Spleen (tissue), 11 donors: ENCODE results near the gene COL12A1. TPM values are rescaled to one million over a fixed set of nuclear protein-coding genes. Genes with fewer than 3 reads are reported as not detected.
A peak's percentile ranks its signal among the peaks of the same experiment; 100 is the strongest.

Source experiments
- DNase-seq: peaks from one replicate; pipeline ENCODE4 v3.0.0-alpha.2; 2020
- H3K27ac ChIP-seq, 8 donors: fragments of 200-600 bp; sonication (generic) in 7 of 8; 1 replicate in 4 of 8; 2 replicates in 4 of 8; pipeline versions ENCODE4 v1.5.0 to v1.8.0; 2016 to 2021; ENCODE audit warnings: inconsistent platforms in 4 of 8, mild to moderate bottlenecking in 4 of 8, moderate library complexity in 1 of 8
- H3K27me3 ChIP-seq, 7 donors: fragments of 200-600 bp; sonication (generic) in 6 of 7; replicated peaks in 1 of 7; 1 replicate in 4 of 7; 2 replicates in 3 of 7; pipeline versions ENCODE4 v1.5.0 to v1.8.0; 2016 to 2021; ENCODE audit warnings: inconsistent platforms in 3 of 7, mild to moderate bottlenecking in 1 of 7
- H3K36me3 ChIP-seq, 6 donors: fragments of 200-600 bp; sonication (generic) in 5 of 6; 1 replicate in 4 of 6; 2 replicates in 2 of 6; pipeline versions ENCODE4 v1.5.0 to v1.8.0; 2016 to 2021; ENCODE audit warnings: inconsistent platforms in 2 of 6
- H3K4me1 ChIP-seq, 6 donors: fragments of 200-600 bp; sonication (generic) in 5 of 6; 1 replicate in 3 of 6; 2 replicates in 3 of 6; pipeline versions ENCODE4 v1.5.0 to v1.8.0; 2016 to 2021; ENCODE audit warnings: inconsistent platforms in 3 of 6
- H3K4me3 ChIP-seq, 8 donors: fragments of 200-600 bp; sonication (generic) in 7 of 8; 1 replicate in 4 of 8; 2 replicates in 4 of 8; pipeline versions ENCODE4 v1.5.0 to v1.8.0; 2016 to 2021; ENCODE audit warnings: inconsistent platforms in 4 of 8, mild to moderate bottlenecking in 4 of 8, moderate library complexity in 2 of 8
- H3K9me3 ChIP-seq, 8 donors: fragments of 200-600 bp; sonication (generic) in 7 of 8; 1 replicate in 4 of 8; 2 replicates in 4 of 8; pipeline versions ENCODE4 v1.5.0 to v1.8.0; 2016 to 2021; ENCODE audit warnings: inconsistent platforms in 4 of 8
- POLR2A ChIP-seq, 3 donors: fragments of 450-650 bp; IDR thresholded peaks; one replicate each; pipeline ENCODE4 v1.5.1; 2017; ENCODE audit warnings: antibody characterized with exemption in 3 of 3, mild to moderate bottlenecking in 1 of 3
- POLR2AphosphoS5 ChIP-seq, 3 donors: sonication (generic); formaldehyde crosslinking; IDR thresholded peaks; one replicate each; pipeline ENCODE4 v1.5.1; 2017; ENCODE audit warnings: antibody characterized with exemption in 3 of 3
- WGBS, 5 donors: extraction: QIAGEN DNeasy Blood & Tissue Kit in 3 of 5; methylation state at CpG; one replicate each; pipeline versions ENCODE4 v1.1.5 to v1.1.7; 2013 to 2018; 5-methylcytosine and 5-hydroxymethylcytosine counted together
- intact Hi-C: fragments of 100-400 bp; cut with DNase I; formaldehyde crosslinking; loops from one replicate; pipeline ENCODE4 v1.15.0; 2023; ENCODE audit warnings: low total_unique reads
- polyA plus RNA-seq, 3 donors: library from polyadenylated mRNA; stranded (reverse); fragments of 200-250 nt; gene quantifications; one replicate each; pipeline ENCODE4 v1.2.1, GENCODE V29; 2013
- total RNA-seq, 7 donors: library from RNA; depleted of rRNA in 3 of 7; stranded (reverse); fragments of >200 nt in 3 of 7; fragmentation: NEBNext Ultra II Directional in 4 of 7; extraction: Animal tissue kit (Norgen Biotek cat#: 25700) in 4 of 7; gene quantifications; one replicate each; pipeline versions ENCODE4 v1.1.0 to v1.2.1, GENCODE V29; 2016 to 2021
- TF ChIP-seq, protein P1 (sequence below), 11 experiments: fragments of 200-600 bp in 7 of 11; fragments of 450-650 bp in 4 of 11; sonication (generic) in 4 of 11; IDR thresholded peaks in 8 of 11; conservative IDR thresholded peaks in 3 of 11; 1 replicate in 7 of 11; 2 replicates in 4 of 11; pipeline versions ENCODE4 v1.4.0 to v1.8.0; 2016 to 2021; ENCODE audit warnings: antibody characterized with exemption in 11 of 11, inconsistent platforms in 4 of 11, mild to moderate bottlenecking in 1 of 11
- donor health status: healthy with polysubstance abuse.
- donor health status: DM: no; HTN: no; CAD: no; lungs with moderate emphysema.
- donor health status: DM: no; HTN: no; CAD: no.
- donor health status: Bipolar disorder and iron deficiency.
- donor health status: healthy.
- donor health status: DM: no; HTN: no; CAD: no.
- donor health status: DM: yes; HTN: yes; CAD: no.

Gene COL12A1
- total and polyA plus RNA-seq, 10 donors: 2.5 to 32.6 (median 21.2) TPM

DNA sequence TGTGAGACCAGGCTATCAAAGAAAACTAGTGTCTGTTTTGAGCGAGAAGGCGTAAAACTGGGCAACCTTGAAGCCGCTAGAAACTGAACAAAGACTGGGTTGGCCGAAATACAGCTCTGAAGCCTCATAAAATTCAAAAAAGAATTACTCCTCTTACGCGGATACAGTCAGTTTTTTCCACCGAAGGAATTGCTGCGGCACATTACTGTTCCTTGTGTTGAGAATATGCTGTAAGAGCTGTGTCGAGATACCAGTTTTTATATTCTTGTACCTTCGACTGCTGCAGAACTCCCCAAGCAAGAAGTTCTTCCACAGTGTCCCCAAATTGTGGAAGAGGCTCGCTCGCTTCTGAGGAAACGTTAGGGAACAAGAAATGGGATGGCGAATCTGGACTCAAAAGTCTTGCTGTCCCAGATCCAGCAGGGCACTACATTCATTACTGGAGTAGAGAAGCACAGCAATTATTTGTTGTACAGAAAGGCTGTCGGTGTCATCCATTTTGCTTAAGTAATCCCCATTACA is 38.3 kb upstream of the COL12A1 start:
- TF ChIP-seq, protein P1, sequence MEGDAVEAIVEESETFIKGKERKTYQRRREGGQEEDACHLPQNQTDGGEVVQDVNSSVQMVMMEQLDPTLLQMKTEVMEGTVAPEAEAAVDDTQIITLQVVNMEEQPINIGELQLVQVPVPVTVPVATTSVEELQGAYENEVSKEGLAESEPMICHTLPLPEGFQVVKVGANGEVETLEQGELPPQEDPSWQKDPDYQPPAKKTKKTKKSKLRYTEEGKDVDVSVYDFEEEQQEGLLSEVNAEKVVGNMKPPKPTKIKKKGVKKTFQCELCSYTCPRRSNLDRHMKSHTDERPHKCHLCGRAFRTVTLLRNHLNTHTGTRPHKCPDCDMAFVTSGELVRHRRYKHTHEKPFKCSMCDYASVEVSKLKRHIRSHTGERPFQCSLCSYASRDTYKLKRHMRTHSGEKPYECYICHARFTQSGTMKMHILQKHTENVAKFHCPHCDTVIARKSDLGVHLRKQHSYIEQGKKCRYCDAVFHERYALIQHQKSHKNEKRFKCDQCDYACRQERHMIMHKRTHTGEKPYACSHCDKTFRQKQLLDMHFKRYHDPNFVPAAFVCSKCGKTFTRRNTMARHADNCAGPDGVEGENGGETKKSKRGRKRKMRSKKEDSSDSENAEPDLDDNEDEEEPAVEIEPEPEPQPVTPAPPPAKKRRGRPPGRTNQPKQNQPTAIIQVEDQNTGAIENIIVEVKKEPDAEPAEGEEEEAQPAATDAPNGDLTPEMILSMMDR (IDR thresholded peaks at IDR 0.05 in 8 of 11, conservative IDR thresholded peaks at IDR 0.05 in 3 of 11): no peak

DNA sequence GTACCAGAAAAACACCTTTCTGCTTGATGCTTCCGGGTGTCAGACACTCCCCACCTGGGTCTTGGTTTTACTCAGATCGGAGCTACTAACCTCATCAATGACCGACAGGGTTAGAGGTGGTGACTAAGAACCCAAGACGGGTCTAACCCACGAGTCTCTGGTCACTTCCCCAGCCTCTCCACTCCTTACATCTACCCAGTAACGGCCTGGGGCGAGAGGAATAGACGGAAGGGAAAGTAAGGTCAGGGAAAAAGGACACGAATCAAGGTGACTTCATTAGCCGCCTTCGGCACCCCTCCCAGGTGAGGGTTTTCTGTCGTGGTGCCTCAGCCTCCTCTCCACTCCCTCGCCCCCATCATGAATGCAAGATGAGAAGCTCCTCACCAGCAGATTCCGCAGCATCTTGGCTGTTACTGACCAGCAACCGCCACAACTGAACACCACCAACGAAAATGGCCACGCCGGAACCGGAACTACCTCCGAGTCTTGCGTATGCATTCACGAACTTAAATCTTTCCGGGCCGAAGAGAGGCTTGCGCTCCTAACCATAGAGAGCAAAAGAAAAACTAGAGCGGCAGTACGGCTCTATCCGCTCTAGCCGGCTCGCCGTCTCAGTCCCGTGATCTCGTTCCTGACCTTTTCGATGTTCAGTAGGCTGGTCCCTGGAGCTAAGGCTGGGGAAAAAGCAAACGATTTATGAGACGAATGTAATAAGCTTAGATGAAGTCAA is 37.6 kb upstream of the COL12A1 start, which contains the start of gene COX7A2:
Gene COX7A2 (minus strand): TSS at position 469 of the 730 bp plus-strand sequence. CDS start 67 bp downstream, at position 402.
- 0 to 1% (median 0%) methylated on average over 36 of the region's 36 CpGs for WGBS, 5 donors
- H3K27ac ChIP-seq: peak within 1 kb of the TSS; percentile 74 to 96 (median 92)
- peaks cover 11 to 53% (median 36%) of the 10 kb centered on the region in 6 donors for H3K4me1 ChIP-seq
- peak; percentile 95 for DNase-seq
- H3K36me3 ChIP-seq: peaks cover 0 to 33% (median 24%) of the 10 kb centered on the region in 6 donors
- H3K27me3 ChIP-seq: no peaks in the 10 kb centered on the region
- peak within 1 kb of the TSS; percentile 57 to 82 (median 70) for H3K4me3 ChIP-seq
- intact Hi-C loops: no loop called here
- no peaks in the 10 kb centered on the region for H3K9me3 ChIP-seq
- TF ChIP-seq POLR2A (IDR thresholded peaks at IDR 0.05) (peak in 1 of 3 donors; percentile 43), POLR2AphosphoS5 (IDR thresholded peaks at IDR 0.05) (peak; percentile 69 to 96 (median 86))
- TF ChIP-seq, protein P1 (IDR thresholded peaks at IDR 0.05 in 8 of 11, conservative IDR thresholded peaks at IDR 0.05 in 3 of 11): no peak

More for the DNA sequence above, 38.3 kb upstream of the COL12A1 start:
- Histone ChIP-seq H3K36me3 (peaks cover 0 to 27% (median 18%) of the 10 kb centered on the region in 6 donors), H3K4me1 (peaks cover 11 to 48% (median 36%) of the 10 kb centered on the region in 6 donors), H3K9me3 (no peaks in the 10 kb centered on the region), H3K27me3 (no peaks in the 10 kb centered on the region), H3K4me3 (peak overlapping the region; percentile 57 to 82 (median 70)), H3K27ac (peak overlapping the region; percentile 74 to 96 (median 92))
- intact Hi-C loops: no loop called here
- no peak for DNase-seq
- 15 to 29% (median 25%) methylated on average over 15 of the region's 15 CpGs for WGBS, 5 donors

DNA sequence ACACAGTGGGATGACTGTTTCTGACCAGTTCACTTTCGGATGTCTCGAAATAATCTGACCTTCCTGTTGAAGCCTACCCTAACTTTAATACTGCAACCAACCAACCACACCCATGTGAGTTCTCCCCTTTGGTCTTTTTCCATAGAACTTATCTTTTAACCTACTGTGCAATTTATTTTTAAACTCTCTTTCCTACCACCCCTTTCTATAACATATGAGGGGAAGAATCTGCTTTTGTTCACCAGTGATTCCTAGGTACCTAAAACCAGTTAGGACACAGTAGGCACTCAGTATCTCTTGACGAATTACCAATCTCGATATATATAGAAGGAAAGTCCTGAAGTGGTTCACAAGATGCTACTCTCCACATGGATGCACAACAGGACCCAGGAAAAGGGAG is 30.8 kb upstream of the COL12A1 start:
- Histone ChIP-seq H3K27ac (no peak overlapping the region), H3K27me3 (no peaks in the 10 kb centered on the region), H3K4me3 (no peak overlapping the region), H3K4me1 (peaks cover 7 to 28% (median 17%) of the 10 kb centered on the region in 6 donors), H3K36me3 (peaks cover 0 to 63% (median 43%) of the 10 kb centered on the region in 6 donors), H3K9me3 (no peaks in the 10 kb centered on the region)
- 78 to 97% (median 94%) methylated on average over 4 of the region's 4 CpGs for WGBS, 5 donors
- intact Hi-C loops: no loop called here
- no peak for TF ChIP-seq POLR2AphosphoS5 (IDR thresholded peaks at IDR 0.05)
- TF ChIP-seq POLR2A (IDR thresholded peaks at IDR 0.05): no peak
- TF ChIP-seq, protein P1 (IDR thresholded peaks at IDR 0.05 in 8 of 11, conservative IDR thresholded peaks at IDR 0.05 in 3 of 11): no peak
- no peak for DNase-seq

DNA sequence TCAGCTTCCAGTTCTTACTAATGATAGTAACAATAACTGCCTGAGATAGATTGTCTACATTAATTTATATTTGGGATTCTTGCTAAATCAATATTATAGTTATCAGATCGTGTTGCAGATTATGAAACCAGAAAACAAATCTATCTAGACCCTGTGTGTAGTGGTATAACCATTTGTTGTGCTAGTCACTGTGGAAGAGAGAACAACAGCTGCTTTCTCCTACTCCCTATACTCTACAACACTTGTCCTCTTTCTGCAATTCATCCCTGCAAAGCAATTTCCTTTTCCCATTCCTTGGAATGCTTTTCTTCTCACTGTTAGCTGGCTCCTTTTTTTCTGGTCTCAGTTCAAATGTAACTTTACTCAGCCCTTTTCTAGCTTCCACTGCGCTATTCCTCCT is 29.4 kb upstream of the COL12A1 start:
- 88 to 95% (median 91%) methylated on average over 2 of the region's 2 CpGs for WGBS, 5 donors
- H3K27ac ChIP-seq: no peak overlapping the region
- H3K9me3 ChIP-seq: no peaks in the 10 kb centered on the region
- TF ChIP-seq, protein P1 (IDR thresholded peaks at IDR 0.05 in 8 of 11, conservative IDR thresholded peaks at IDR 0.05 in 3 of 11): no peak
- TF ChIP-seq POLR2AphosphoS5 (IDR thresholded peaks at IDR 0.05): no peak
- no peak for TF ChIP-seq POLR2A (IDR thresholded peaks at IDR 0.05)
- H3K27me3 ChIP-seq: no peaks in the 10 kb centered on the region
- H3K4me3 ChIP-seq: no peak overlapping the region
- peaks cover 0 to 52% (median 37%) of the 10 kb centered on the region in 6 donors for H3K36me3 ChIP-seq
- peaks cover 0 to 18% (median 3%) of the 10 kb centered on the region in 6 donors for H3K4me1 ChIP-seq
- no peak for DNase-seq
- intact Hi-C loops: no loop called here
